GM13976 (cell line): ENCODE data around the gene PGAP6.
A peak's percentile ranks its signal among the peaks of the same experiment; 100 is the strongest.

Experiments
- DNase-seq: peaks from one replicate; pipeline ENCODE4 v3.0.0; 2012; ENCODE audit warnings: low spot score
- CTCF ChIP-seq: IDR thresholded peaks from 2 replicates; pipeline ENCODE4 v1.5.1; 2012; ENCODE audit warnings: borderline replicate concordance, mild to moderate bottlenecking; ENCODE audit not compliant: insufficient read depth; ENCODE audit errors: extremely low read depth, missing control alignments, control extremely low read depth
- in situ Hi-C: fragments of 300-500 bp; cut with MboI; formaldehyde crosslinking; loops from one replicate; pipeline ENCODE4 v1.12.0; 2022; ENCODE audit warnings: low sequenced_read_pairs, mixed read lengths, inconsistent platforms; ENCODE audit not compliant: unreplicated experiment

PGAP6 gene

GRCh38 chr16:381789-382717 lies at the start of gene PGAP6:
Gene PGAP6, minus strand, starts transcription at chr16:381978. Its CDS starts 157 bp downstream, at chr16:381821.
- DNase-seq: peak; percentile 95
- TF ChIP-seq CTCF: no peak
- in situ Hi-C loops: no loop called here

- no peak for TF ChIP-seq CTCF
- DNase-seq: no peak
- in situ Hi-C loops: no loop called here
Observed at GRCh38 chr16:430904-431303, 49.1 kb upstream of the PGAP6 start.

GRCh38 chr16:427250-427649 lies 45.5 kb upstream of the PGAP6 start:
- TF ChIP-seq CTCF: no peak
- in situ Hi-C loops: no loop called here
- no peak for DNase-seq

- no peak for DNase-seq
- no peak for TF ChIP-seq CTCF
- in situ Hi-C loops: no loop called here
Observed at GRCh38 chr16:426906-427249, 45.1 kb upstream of the PGAP6 start.

- no peak for DNase-seq
- TF ChIP-seq CTCF: no peak
- in situ Hi-C loops: no loop called here
Observed at GRCh38 chr16:426115-426905, 44.5 kb upstream of the PGAP6 start.

- no peak for DNase-seq
- in situ Hi-C loops: no loop called here
- no peak for TF ChIP-seq CTCF
Observed at GRCh38 chr16:425740-426114, 43.9 kb upstream of the PGAP6 start.
